OCI-LY1 (cell line): ENCODE data around the gene COL19A1.
"Not testable (repeated sequence)": the region's sequence is repeated elsewhere in the genome, so short reads cannot be mapped to it uniquely, and the experiment has no call there.

Source experiments
- H2AFZ ChIP-seq: fragments of 200-600 bp; sonication (generic), shearing (Covaris generic); 2 replicates; pipeline ENCODE4 v1.6.0; 2014; ENCODE audit warnings: antibody characterized with exemption, mild to moderate bottlenecking, low read length
- H3F3A ChIP-seq: fragments of 200-600 bp; sonication (generic), shearing (Covaris generic); 2 replicates; pipeline ENCODE4 v1.6.0; 2014; ENCODE audit warnings: mild to moderate bottlenecking, antibody characterized with exemption, low read length, moderate library complexity; ENCODE audit not compliant: insufficient read depth
- H3K27ac ChIP-seq: fragments of 200-600 bp; sonication (generic); 2 replicates; pipeline ENCODE4 v1.5.1; 2014; ENCODE audit warnings: low read length, mixed run types, mild to moderate bottlenecking, low read depth; ENCODE audit not compliant: poor library complexity, severe bottlenecking
- H3K27me3 ChIP-seq: fragments of 200-600 bp; sonication (generic); 2 replicates; pipeline ENCODE4 v1.6.0; 2014; ENCODE audit warnings: antibody characterized with exemption, mild to moderate bottlenecking, low read length, moderate library complexity; ENCODE audit not compliant: insufficient read depth
- H3K36me3 ChIP-seq: fragments of 200-600 bp; sonication (generic); 2 replicates; pipeline ENCODE4 v1.6.1; 2014; ENCODE audit warnings: mild to moderate bottlenecking, antibody characterized with exemption, low read length, moderate library complexity, mixed read lengths; ENCODE audit not compliant: insufficient read depth
- H3K4me1 ChIP-seq: fragments of 200-600 bp; sonication (generic); 2 replicates; pipeline ENCODE4 v1.5.1; 2014; ENCODE audit warnings: mild to moderate bottlenecking, low read length, moderate library complexity; ENCODE audit not compliant: insufficient read depth, severe bottlenecking
- H3K4me2 ChIP-seq: fragments of 200-600 bp; sonication (generic), shearing (Covaris generic); 2 replicates; pipeline ENCODE4 v1.6.1; 2014; ENCODE audit warnings: low read length
- H3K4me3 ChIP-seq: fragments of 200-600 bp; sonication (generic); 2 replicates; pipeline ENCODE4 v1.5.1; 2014; ENCODE audit warnings: low read length, low read depth, mild to moderate bottlenecking, mixed read lengths; ENCODE audit not compliant: poor library complexity, severe bottlenecking
- H3K79me2 ChIP-seq: fragments of 200-600 bp; shearing (Covaris generic); 2 replicates; pipeline ENCODE4 v1.6.1; 2016; ENCODE audit warnings: mixed run types, low read length, mixed read lengths; ENCODE audit not compliant: insufficient read depth
- H3K9ac ChIP-seq: fragments of 200-600 bp; sonication (generic), shearing (Covaris generic); 2 replicates; pipeline ENCODE4 v1.6.1; 2014; ENCODE audit warnings: mild to moderate bottlenecking, low read length, mixed read lengths
- H3K9me2 ChIP-seq: fragments of 200-600 bp; sonication (generic), shearing (Covaris generic); 2 replicates; pipeline ENCODE4 v1.6.1; 2014; ENCODE audit warnings: low read depth, mild to moderate bottlenecking, low read length, mixed read lengths
- H3K9me3 ChIP-seq: fragments of 200-600 bp; shearing (Covaris generic); 2 replicates; pipeline ENCODE4 v1.6.1; 2014; ENCODE audit warnings: low read length, mixed read lengths
- H4K20me1 ChIP-seq: fragments of 200-600 bp; sonication (generic), shearing (Covaris generic); 2 replicates; pipeline ENCODE4 v1.6.0; 2016; ENCODE audit warnings: mild to moderate bottlenecking, low read length; ENCODE audit not compliant: insufficient read depth
- EZH2 ChIP-seq: fragments of 200-600 bp; sonication (generic), shearing (Covaris generic); IDR thresholded peaks from 2 replicates; pipeline ENCODE4 v1.8.0; 2017; ENCODE audit warnings: borderline replicate concordance, mixed run types, mild to moderate bottlenecking, antibody characterized with exemption, low read length, moderate library complexity, mixed read lengths
- TF ChIP-seq, protein P1 (sequence below): fragments of 200-600 bp; sonication (generic), shearing (Covaris generic); IDR thresholded peaks from 2 replicates; pipeline ENCODE4 v1.5.1; 2017; ENCODE audit warnings: mild to moderate bottlenecking, antibody characterized with exemption, low read length, moderate library complexity, mixed read lengths

Gene COL19A1

DNA sequence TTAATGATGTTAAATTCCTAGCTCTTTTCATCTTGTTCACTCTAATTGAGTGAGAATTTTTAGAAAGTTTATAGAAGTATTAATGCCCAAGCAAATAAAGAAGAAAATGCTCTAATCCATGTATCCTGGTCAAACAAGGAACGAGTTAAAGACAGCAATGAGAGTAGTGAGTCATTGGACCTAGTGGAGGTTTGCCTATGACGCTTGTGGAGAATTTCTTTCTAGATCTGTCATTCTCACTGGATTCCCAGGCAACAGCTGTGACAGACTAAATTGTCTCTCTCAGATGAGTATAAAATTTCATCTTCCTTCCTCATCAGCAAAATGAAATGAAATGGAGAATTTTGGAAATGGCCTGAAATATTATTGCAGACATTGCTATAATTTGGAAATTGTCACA lies 127.9 kb downstream of the COL19A1 start:
- Histone ChIP-seq H3K4me3 (no peak overlapping the region), H3K4me2 (no peak overlapping the region), H3F3A (no peaks in the 10 kb centered on the region), H3K4me1 (no peaks in the 10 kb centered on the region), H3K9me3 (no peaks in the 10 kb centered on the region), H4K20me1 (no peaks in the 10 kb centered on the region), H3K9me2 (no peaks in the 10 kb centered on the region), H3K79me2 (no peaks in the 10 kb centered on the region), H2AFZ (no peak overlapping the region), H3K27ac (no peak overlapping the region), H3K27me3 (0 out of 2 replicates have a peak, but pooled peaks cover 3% of the 10 kb centered on the region), H3K9ac (no peak overlapping the region), H3K36me3 (no peaks in the 10 kb centered on the region)
- TF ChIP-seq, protein P1, sequence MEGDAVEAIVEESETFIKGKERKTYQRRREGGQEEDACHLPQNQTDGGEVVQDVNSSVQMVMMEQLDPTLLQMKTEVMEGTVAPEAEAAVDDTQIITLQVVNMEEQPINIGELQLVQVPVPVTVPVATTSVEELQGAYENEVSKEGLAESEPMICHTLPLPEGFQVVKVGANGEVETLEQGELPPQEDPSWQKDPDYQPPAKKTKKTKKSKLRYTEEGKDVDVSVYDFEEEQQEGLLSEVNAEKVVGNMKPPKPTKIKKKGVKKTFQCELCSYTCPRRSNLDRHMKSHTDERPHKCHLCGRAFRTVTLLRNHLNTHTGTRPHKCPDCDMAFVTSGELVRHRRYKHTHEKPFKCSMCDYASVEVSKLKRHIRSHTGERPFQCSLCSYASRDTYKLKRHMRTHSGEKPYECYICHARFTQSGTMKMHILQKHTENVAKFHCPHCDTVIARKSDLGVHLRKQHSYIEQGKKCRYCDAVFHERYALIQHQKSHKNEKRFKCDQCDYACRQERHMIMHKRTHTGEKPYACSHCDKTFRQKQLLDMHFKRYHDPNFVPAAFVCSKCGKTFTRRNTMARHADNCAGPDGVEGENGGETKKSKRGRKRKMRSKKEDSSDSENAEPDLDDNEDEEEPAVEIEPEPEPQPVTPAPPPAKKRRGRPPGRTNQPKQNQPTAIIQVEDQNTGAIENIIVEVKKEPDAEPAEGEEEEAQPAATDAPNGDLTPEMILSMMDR = no peak
- no peak for TF ChIP-seq EZH2

DNA sequence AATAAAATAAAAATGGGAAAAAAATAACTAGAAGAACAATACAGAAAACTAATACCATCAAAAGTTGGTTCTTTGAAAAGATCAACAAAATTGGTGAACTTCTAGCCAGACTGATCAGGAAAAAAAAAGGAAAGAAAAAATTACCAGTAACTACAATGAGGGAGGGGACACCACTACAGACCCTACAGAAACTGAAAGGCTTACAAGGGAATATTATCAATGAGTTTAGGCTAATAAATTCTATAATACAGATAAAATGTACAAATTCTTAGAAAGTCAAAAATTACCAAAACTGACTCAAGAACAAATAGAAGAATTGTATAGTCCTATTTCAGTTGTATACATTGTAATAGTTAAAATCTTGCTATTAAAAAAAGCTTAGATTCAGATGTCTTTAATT lies 141.8 kb downstream of the COL19A1 start:
- Histone ChIP-seq H3K9ac (no peak overlapping the region), H3K27ac (no peak overlapping the region), H3K4me1 (no peaks in the 10 kb centered on the region), H4K20me1 (no peaks in the 10 kb centered on the region), H3K4me2 (no peak overlapping the region), H3K79me2 (no peaks in the 10 kb centered on the region), H3K9me2 (no peaks in the 10 kb centered on the region), H3K36me3 (no peaks in the 10 kb centered on the region), H2AFZ (no peak overlapping the region), H3K4me3 (no peak overlapping the region), H3K9me3 (no peaks in the 10 kb centered on the region), H3F3A (no peaks in the 10 kb centered on the region), H3K27me3 (no peaks in the 10 kb centered on the region)
- TF ChIP-seq EZH2 = no peak
- TF ChIP-seq, protein P1 = no peak

DNA sequence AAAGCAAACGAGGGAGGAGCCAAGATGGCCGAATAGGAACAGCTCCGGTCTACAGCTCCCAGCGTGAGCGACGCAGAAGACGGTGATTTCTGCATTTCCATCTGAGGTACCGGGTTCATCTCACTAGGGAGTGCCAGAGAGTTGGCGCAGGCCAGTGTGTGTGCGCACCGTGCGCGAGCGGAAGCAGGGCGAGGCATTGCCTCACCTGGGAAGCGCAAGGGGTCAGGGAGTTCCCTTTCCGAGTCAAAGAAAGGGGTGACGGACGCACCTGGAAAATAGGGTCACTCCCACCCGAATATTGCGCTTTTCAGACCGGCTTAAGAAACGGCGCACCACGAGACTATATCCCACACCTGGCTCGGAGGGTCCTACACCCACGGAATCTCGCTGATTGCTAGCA lies 144.0 kb downstream of the COL19A1 start:
- H3K79me2 ChIP-seq, H3K27me3 ChIP-seq, H3K9ac ChIP-seq, H3K27ac ChIP-seq, H3K9me3 ChIP-seq, H3K36me3 ChIP-seq, H3K4me2 ChIP-seq, H4K20me1 ChIP-seq, H3F3A ChIP-seq, H3K4me1 ChIP-seq, H3K4me3 ChIP-seq, H2AFZ ChIP-seq, H3K9me2 ChIP-seq: not testable (repeated sequence)

DNA sequence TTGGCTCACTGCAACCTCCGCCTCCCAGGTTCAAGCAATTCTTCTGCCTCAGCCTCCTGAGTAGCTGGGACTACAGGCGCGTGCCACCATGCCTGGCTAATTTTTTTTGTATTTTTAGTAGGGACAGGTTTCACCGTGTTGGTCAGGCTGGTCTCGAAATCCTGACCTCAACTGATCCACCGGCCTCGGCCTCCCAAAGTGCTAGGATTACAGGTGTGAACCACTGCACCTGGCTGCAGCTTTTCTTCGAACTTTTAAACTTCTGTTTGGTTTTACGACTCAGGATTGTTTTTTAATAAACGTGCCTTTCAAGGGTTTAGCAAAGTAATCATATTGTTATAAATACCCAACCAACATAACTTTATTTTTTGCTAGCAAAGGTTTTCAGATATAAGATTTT lies 156.8 kb downstream of the COL19A1 start:
- H3K79me2 ChIP-seq, H3K4me2 ChIP-seq, H3K9me2 ChIP-seq: not testable (repeated sequence)

More for the DNA sequence above, 156.8 kb downstream of the COL19A1 start:
- H4K20me1 ChIP-seq, H3K4me3 ChIP-seq, H3K27me3 ChIP-seq, H3K9ac ChIP-seq, H3K9me3 ChIP-seq, H3F3A ChIP-seq, H3K4me1 ChIP-seq, H3K27ac ChIP-seq, H2AFZ ChIP-seq, H3K36me3 ChIP-seq: not testable (repeated sequence)
